K562 (cell line): ENCODE data around the gene BIRC5. TPM values are rescaled to one million over a fixed set of nuclear protein-coding genes. Genes with fewer than 3 reads are reported as not detected.

ENCODE experiments used
- ARID3A ChIP-seq: IDR thresholded peaks from 2 replicates; pipeline ENCODE4 v1.6.1; 2012; ENCODE audit warnings: low read depth, low read length, improper control_type of control experiment, borderline replicate concordance
- ARNT ChIP-seq, 2 experiments: fragments of 450-650 bp; IDR thresholded peaks; 2 replicates each; pipeline ENCODE4 v1.6.1; 2016; ENCODE audit warnings: mild to moderate bottlenecking in 1 of 2
- BRCA1 ChIP-seq, 2 experiments: fragments of 450-650 bp in 1 of 2; sonication (generic) in 1 of 2; formaldehyde crosslinking in 1 of 2; IDR thresholded peaks; 2 replicates each; pipeline versions ENCODE4 v1.5.0 to v1.6.1; 2017 to 2020; ENCODE audit warnings: mild to moderate bottlenecking in 1 of 2, missing genetic modification reagents in 1 of 2
- CHAMP1 ChIP-seq: fragments of 450-650 bp; IDR thresholded peaks from 2 replicates; pipeline ENCODE4 v1.6.1; 2016; ENCODE audit warnings: mild to moderate bottlenecking
- COPS2 ChIP-seq: fragments of 450-650 bp; conservative IDR thresholded peaks from 2 replicates; pipeline ENCODE4 v1.6.1; 2016; ENCODE audit warnings: mild to moderate bottlenecking, moderate library complexity
- E2F4 ChIP-seq: sonication (generic); formaldehyde crosslinking; IDR thresholded peaks from 2 replicates; pipeline ENCODE4 v1.8.0; 2022; ENCODE audit warnings: mild to moderate bottlenecking, low read depth, missing genetic modification reagents
- EGR1 ChIP-seq: fragments of 450-650 bp; conservative IDR thresholded peaks from 2 replicates; pipeline ENCODE4 v1.6.1; 2017; ENCODE audit warnings: mild to moderate bottlenecking
- ELK3 ChIP-seq: fragments of 450-650 bp; formaldehyde crosslinking; IDR thresholded peaks from 2 replicates; pipeline ENCODE4 v1.4.0; 2020; ENCODE audit warnings: mild to moderate bottlenecking
- FOS ChIP-seq: IDR thresholded peaks from 3 replicates; pipeline ENCODE4 v1.6.1; 2011; ENCODE audit not compliant: insufficient read length; ENCODE audit errors: extremely low read depth
- GTF2A2 ChIP-seq: IDR thresholded peaks from 2 replicates; pipeline ENCODE4 v1.6.1; 2016; ENCODE audit warnings: mild to moderate bottlenecking, missing genetic modification characterization, missing compliant biosample characterization
- KDM1A ChIP-seq, 2 experiments: fragments of 450-650 bp; IDR thresholded peaks; 2 replicates each; pipeline ENCODE4 v1.6.1; 2016; ENCODE audit warnings: mild to moderate bottlenecking in 2 of 2
- MAFG ChIP-seq: fragments of 450-650 bp; conservative IDR thresholded peaks from 2 replicates; pipeline ENCODE4 v1.6.1; 2016; ENCODE audit warnings: missing genetic modification characterization, missing compliant biosample characterization
- NBN ChIP-seq: fragments of 450-650 bp; IDR thresholded peaks from 2 replicates; pipeline ENCODE4 v1.6.1; 2016; ENCODE audit warnings: low read depth, mild to moderate bottlenecking
- NCOA6 ChIP-seq: fragments of 450-650 bp; IDR thresholded peaks from 2 replicates; pipeline ENCODE4 v1.6.1; 2017; ENCODE audit warnings: mild to moderate bottlenecking
- POLR2B ChIP-seq: fragments of 450-650 bp; IDR thresholded peaks from 2 replicates; pipeline ENCODE4 v1.6.1; 2018; ENCODE audit warnings: low read depth; ENCODE audit not compliant: partially characterized antibody
- PRPF4 ChIP-seq: fragments of 200-400 bp; formaldehyde crosslinking; IDR thresholded peaks from one replicate; pipeline ENCODE4 v1.6.1; 2017; ENCODE audit warnings: low read length, low read depth, mild to moderate bottlenecking; ENCODE audit not compliant: insufficient read depth, poor library complexity, severe bottlenecking
- PTBP1 ChIP-seq: fragments of 200-400 bp; formaldehyde crosslinking; IDR thresholded peaks from 2 replicates; pipeline ENCODE4 v1.6.1; 2017; ENCODE audit warnings: low read depth, low read length
- RBBP5 ChIP-seq: fragments of 200-600 bp; sonication (generic); IDR thresholded peaks from 2 replicates; pipeline ENCODE4 v1.6.1; 2012; ENCODE audit warnings: borderline replicate concordance, mild to moderate bottlenecking, low read length, control low read depth, inconsistent platforms; ENCODE audit not compliant: insufficient read depth, poor library complexity, severe bottlenecking
- RBM25 ChIP-seq: fragments of 200-400 bp; formaldehyde crosslinking; IDR thresholded peaks from 2 replicates; pipeline ENCODE4 v1.6.1; 2018; ENCODE audit warnings: low read length, low read depth, moderate library complexity; ENCODE audit not compliant: severe bottlenecking
- RFX7 ChIP-seq: fragments of 250-450 bp; sonication (Bioruptor Pico); IDR thresholded peaks from 2 replicates; pipeline ENCODE4 v1.5.1; 2021; ENCODE audit warnings: mild to moderate bottlenecking
- SNRNP70 ChIP-seq: fragments of 200-400 bp; formaldehyde crosslinking; optimal IDR thresholded peaks from 2 replicates; pipeline ENCODE3; 2017; ENCODE audit warnings: low read depth, low read length
- ZNF12 ChIP-seq: sonication (generic); formaldehyde crosslinking; IDR thresholded peaks from 2 replicates; pipeline ENCODE4 v1.4.0; 2020; ENCODE audit warnings: mild to moderate bottlenecking, missing genetic modification reagents
- ZNF174 ChIP-seq: fragments of 250-450 bp; sonication (Bioruptor Pico); IDR thresholded peaks from 2 replicates; pipeline ENCODE4 v1.4.0; 2020; ENCODE audit warnings: mild to moderate bottlenecking
- ZNF717 ChIP-seq: fragments of 250-450 bp; sonication (Bioruptor Pico); IDR thresholded peaks from 2 replicates; pipeline ENCODE4 v1.5.0; 2021
- ZNF785 ChIP-seq: fragments of 250-450 bp; sonication (Bioruptor Pico); IDR thresholded peaks from 2 replicates; pipeline ENCODE4 v1.4.0; 2020; ENCODE audit warnings: mild to moderate bottlenecking
- polyA plus RNA-seq, 8 experiments: library from polyadenylated mRNA; depleted of rRNA in 4 of 8; stranded (reverse) in 5 of 8; unstranded in 3 of 8; fragments of >200 nt; fragmentation: Nextera tagmentation in 2 of 8; fragmentation: Illumina TruSeq in 1 of 8; extraction: Ambion mirVana in 2 of 8; extraction: Trizol in 1 of 8; gene quantifications; 2 replicates each; pipeline versions ENCODE4 v1.2.1 to v1.2.3, GENCODE V29; 2011 to 2014; ENCODE audit warnings: inconsistent platforms in 1 of 8, missing spikeins in 1 of 8
- total RNA-seq, 7 experiments: library from RNA; depleted of rRNA in 6 of 7; stranded (reverse); fragments of >200 nt in 6 of 7; fragmentation: Illumina TruSeq in 2 of 7; extraction: Trizol in 2 of 7; gene quantifications; 2 replicates each; pipeline versions ENCODE4 v1.2.1 to v1.2.3, GENCODE V29; 2011 to 2021; ENCODE audit warnings: low replicate concordance in 1 of 7

BIRC5 gene
- total and polyA plus RNA-seq, 9 of the 15 experiments (the other 6 are each of a cell fraction or from before 2014, with no cell fraction given), result 64.4 to 140 (median 101) TPM

- TF ChIP-seq COPS2 (no peak), ZNF174 (CRISPR knock-in tag) (no peak), ZNF12 (CRISPR knock-in tag) (peak; percentile 95), MAFG (tag) (no peak), SNRNP70 (no peak), PRPF4 (no peak), ZNF785 (no peak), POLR2B (no peak), RFX7 (CRISPR knock-in tag) (no peak), NBN (0 out of 2 replicates have a peak, but pooled peaks have one; percentile 26), GTF2A2 (tag) (no peak), CHAMP1 (peak; percentile 22; the same call in 1 of the 2 replicates), ARID3A (no peak), ARNT (IDR thresholded peaks at IDR 0.05) (peak in 1 of 2 experiments; percentile 80; a peak in 2 of 4 replicates), ZNF717 (CRISPR knock-in tag) (no peak), NCOA6 (no peak), EGR1 (no peak), KDM1A (IDR thresholded peaks at IDR 0.05) (peak; percentile 86 to 94), RBBP5 (no peak), PTBP1 (0 out of 2 replicates have a peak, but pooled peaks have one; percentile 78), BRCA1 (IDR thresholded peaks at IDR 0.05) (no peak), BRCA1 (CRISPR knock-in tag; IDR thresholded peaks at IDR 0.05) (no peak), ELK3 (no peak), RBM25 (peak; percentile 92), FOS (no peak), E2F4 (CRISPR knock-in tag) (no peak)
Observed at GRCh38 chr17:78273813-78274212, 59.8 kb downstream of the BIRC5 start (continued).
